Medulla oblongata (tissue), 1 donor: ENCODE results near the gene PIP5KL1.

Experiments used
- DNase-seq: peaks from one replicate; pipeline ENCODE4 v3.0.0-alpha.2; 2015; ENCODE audit errors: extremely low spot score

The PIP5KL1 gene

DNA sequence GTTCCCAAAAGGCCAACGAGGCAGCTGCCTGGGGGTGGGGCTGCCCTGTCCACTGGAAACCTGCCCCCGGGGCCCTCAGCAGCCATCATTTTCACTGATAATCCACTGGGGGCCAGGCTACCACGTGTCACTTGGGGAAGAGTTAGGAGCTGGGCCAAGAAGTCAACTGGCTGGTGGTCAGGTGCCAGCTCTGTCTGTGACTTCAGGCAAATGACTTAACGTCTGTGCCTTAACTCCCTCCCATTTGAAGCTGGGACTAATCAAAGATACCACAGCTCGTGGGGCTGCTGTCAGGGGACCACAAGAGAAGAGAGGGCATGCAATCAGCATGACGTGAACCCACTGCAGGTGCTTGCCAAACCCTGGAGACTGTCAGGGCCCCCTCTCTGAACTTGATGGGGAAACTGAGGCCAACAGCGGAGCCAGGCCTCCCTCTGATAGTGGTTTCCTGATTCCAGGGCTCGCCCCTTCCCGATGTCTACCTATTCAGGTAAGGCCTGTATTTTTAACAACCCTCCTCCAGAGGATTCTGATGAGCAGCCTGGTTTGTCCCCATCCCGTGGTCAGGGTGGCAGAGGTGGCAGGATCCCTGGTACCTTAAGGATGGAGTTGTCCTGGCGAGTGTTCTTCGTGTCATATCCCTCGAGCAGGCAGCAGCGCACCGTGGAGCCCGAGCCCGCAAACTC lies 19.4 kb upstream of the PIP5KL1 start:
- peak; percentile 85 for DNase-seq

DNA sequence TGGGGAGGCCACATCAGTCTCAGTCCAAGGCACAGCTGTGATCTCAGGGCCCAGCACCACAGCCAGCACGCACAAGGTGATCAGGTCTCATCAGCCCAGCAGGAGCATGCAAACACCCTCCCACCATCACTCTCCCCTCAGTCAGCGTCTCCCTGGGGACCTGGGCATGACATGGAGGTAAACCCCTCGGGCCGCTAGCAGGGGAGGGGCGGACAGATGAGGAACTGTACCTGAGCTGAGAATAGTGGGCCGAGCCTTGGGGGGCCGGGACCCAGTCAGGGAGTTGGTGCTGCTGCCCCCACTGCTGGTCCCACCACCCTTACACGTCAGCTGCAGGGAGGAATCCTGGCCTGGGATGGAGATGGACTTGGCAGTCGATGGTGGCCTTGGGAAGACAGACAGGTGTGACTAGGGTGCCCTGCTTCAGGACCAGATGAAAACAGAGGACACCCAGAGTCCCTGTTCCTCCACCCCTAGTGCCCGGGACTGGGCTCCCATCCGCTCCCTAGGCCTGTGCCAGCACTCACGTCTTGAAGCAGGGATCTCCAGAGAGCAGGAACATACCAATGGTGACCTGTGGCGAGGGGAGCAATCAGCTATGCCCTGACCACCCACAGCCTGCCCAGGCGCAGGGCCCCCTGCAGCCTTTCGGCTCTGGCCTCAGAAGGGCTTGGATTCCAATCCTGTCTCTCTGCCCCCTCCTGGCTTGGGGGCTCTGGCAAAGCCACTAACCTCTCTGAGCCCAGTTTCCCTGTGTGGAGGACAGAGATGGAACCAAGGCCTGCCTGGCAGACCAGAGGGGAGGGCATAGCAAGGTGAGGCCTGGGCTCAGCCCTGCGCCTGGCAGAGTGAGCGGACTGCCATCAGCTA lies 17.5 kb upstream of the PIP5KL1 start:
- no peak for DNase-seq

- no peak for DNase-seq
Measured at GRCh38 chr9:127946728-127947127, 16.2 kb upstream of the PIP5KL1 start.

DNA sequence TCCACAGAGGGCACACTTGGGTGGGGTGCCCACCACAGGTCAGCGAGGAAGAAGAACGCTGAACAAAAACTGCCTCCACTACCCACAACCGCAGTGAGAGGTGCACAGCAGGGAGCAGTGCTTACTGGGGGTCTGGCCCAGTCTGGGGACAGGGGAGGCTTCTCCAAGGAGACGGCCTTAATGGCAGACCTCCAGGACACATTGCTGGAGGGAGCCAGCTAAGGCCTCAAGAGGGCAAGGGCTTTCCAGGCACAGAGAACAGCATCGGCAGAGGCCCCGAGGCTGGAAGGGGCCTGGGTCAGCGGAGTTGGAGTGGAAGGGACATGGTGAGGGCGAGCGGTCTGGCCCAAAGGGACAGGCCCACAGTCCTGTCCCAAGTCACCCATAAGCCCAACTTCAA lies 15.4 kb upstream of the PIP5KL1 start:
- DNase-seq: no peak

DNA sequence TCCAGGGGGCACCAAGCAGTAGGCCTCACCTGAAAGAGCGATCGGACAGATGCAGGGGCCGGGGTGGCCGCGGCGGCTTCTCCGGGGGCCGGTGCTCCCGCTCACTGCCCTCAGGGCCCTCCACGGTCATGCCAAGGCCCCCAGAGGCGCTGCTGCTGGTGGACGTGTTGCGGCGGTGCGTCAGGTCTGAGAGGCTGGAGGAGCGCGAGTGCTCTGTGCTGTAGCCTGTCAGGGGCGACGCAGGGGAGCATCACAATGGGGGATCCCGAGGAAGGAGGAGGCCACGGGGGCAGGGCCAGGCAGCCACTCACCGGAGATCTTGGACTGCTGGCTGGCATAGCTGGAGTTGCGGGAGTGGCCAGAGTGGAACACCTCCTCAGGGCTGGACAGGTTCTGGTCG lies 14.8 kb upstream of the PIP5KL1 start:
- no peak for DNase-seq

- DNase-seq: no peak
Measured at GRCh38 chr9:127944586-127945218, 14.1 kb upstream of the PIP5KL1 start.

DNA sequence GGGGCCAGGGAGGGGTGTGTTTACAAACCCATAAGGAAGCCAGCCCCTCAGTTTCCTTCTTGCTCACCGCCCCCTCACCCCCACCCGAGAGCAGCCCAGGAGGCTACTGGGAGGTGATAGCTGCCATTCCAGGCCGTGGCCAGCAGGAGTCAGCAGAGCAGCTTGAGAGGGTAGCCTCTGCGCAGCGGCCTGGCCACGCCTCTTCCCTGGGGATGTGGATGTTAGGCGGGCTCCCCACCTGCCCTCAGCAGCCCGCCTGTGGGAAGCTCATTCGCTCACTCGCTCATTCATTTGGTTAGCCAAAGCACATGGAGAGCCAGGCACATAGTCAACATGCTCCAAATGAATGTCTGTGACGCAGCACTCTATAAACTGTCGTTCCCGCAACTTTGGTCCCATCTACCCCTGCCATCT lies 13.2 kb upstream of the PIP5KL1 start:
- DNase-seq: peak; percentile 93

- no peak for DNase-seq
Measured at GRCh38 chr9:127943011-127943662, 12.6 kb upstream of the PIP5KL1 start.

- no peak for DNase-seq
Measured at GRCh38 chr9:127942216-127943010, 11.8 kb upstream of the PIP5KL1 start.

- no peak for DNase-seq
Measured at GRCh38 chr9:127941961-127942215, 11.3 kb upstream of the PIP5KL1 start.

- no peak for DNase-seq
Measured at GRCh38 chr9:127941062-127941960, 10.7 kb upstream of the PIP5KL1 start.

- no peak for DNase-seq
Measured at GRCh38 chr9:127940593-127940992, 10.0 kb upstream of the PIP5KL1 start.

GRCh38 chr9:127938298-127938690 lies 7.7 kb upstream of the PIP5KL1 start:
- no peak for DNase-seq

- peak; percentile 86 for DNase-seq
Measured at GRCh38 chr9:127937388-127938297, 7.1 kb upstream of the PIP5KL1 start, which contains the start of gene DPM2. DPM2 (minus strand) TSS chr9:127937854; CDS start chr9:127937820, 34 bp downstream.

DNA sequence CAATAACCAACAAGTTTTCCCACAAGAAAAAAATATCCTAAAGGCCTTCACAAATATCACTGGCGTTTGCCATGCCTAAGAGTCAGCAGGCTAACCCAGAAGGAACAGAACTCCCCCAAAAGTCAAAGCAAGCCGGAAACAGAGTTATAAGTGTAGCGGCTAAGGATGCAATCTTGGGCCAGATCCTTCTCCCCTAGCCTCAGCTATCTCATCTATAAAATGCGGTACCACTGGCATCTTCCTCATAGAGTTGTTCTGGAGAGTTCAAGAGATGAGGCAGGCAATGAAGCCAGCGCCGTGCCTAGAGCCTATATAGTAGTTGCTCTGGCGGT lies 6.4 kb upstream of the PIP5KL1 start:
- DNase-seq: no peak

- DNase-seq: no peak
Measured at GRCh38 chr9:127936347-127936852, 5.8 kb upstream of the PIP5KL1 start.

DNA sequence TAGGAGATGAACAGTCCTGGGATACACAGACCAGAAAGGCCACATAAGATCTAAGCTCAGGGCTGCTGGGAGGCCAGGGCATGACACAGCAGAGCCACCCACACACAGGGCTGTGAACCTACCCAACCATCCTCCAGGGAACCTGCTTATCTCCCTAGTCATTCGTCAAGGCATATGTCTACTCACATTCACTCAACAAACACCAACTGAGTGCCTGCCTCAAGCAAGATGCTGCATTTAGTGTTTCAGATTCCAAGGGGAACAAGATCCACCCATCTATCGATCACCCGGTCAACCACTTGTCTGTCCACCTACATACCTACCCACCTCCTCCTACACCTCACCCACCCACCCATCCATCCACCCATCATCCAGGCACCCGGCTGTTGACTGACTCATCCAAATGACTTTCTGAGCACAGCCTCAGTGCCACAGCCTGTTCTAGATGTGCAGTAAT lies 5.2 kb upstream of the PIP5KL1 start:
- DNase-seq: no peak

DNA sequence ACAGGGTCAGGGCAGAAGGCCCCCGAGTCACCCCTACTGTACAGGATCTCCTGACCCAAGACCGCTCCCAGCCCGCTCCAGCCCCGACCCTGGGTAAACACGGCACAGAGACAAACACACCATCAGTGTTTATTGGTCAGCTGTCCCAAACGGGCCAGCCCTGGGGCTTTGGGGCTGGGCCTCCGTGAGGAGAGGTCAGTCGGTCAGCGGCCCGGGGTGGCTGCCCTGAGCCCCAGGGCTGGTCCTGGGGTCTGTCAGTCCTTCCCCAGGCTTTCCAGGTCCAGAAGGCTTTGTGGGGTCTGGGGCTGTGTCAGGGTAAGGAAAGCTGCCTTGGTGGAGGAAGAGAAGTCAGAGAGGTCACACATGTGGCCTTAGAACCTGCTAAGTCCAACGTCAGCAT lies 4.4 kb upstream of the PIP5KL1 start:
- DNase-seq: no peak

GRCh38 chr9:127934248-127934647 lies 3.7 kb upstream of the PIP5KL1 start:
- DNase-seq: no peak
